GM12878 (cell line): ENCODE results near the gene NTM. TPM values are rescaled to one million over a fixed set of nuclear protein-coding genes. Genes with fewer than 3 reads are reported as not detected.

ENCODE experiments used
- ATAC-seq: fragments of 200-7000 bp; cut with Tn5 transposase; 3 replicates; pipeline ENCODE4 v1.9.1; 2020; ENCODE audit warnings: mild to moderate bottlenecking, moderate library complexity
- BruUV-seq: library from RNA; stranded (reverse); fragments of 400-500 nt; replicated peaks from 2 replicates; lab custom pipeline; 2021; lab: Mats Ljungman, UMichigan
- CTCF ChIA-PET: fragments of 300-600 bp; sonication (Branson Sonifier 250); formaldehyde crosslinking; extraction: SDS; loops from one replicate; lab custom pipeline; 2021; ENCODE audit warnings: inconsistent platforms; lab: Yijun Ruan, JAX
- POLR2A ChIA-PET: fragments of 350-600 bp; formaldehyde crosslinking; extraction: SDS; loops from one replicate; lab custom pipeline; 2021; ENCODE audit warnings: inconsistent platforms; lab: Charles Lee
- RAD21 ChIA-PET: fragments of 300-600 bp; sonication (Branson Sonifier 250); formaldehyde crosslinking; loops from one replicate; lab custom pipeline; 2023; ENCODE audit warnings: antibody characterized with exemption; ENCODE audit not compliant: unreplicated experiment; lab: Charles Lee
- SMC1A ChIA-PET: fragments of 300-600 bp; sonication (Branson Sonifier 250); formaldehyde crosslinking; loops from one replicate; lab custom pipeline; 2023; ENCODE audit not compliant: unreplicated experiment, uncharacterized antibody; lab: Charles Lee
- DNase-seq: peaks from one replicate; pipeline ENCODE4 v3.0.0-alpha.2; 2011; ENCODE audit warnings: low read depth, low spot score
- FAIRE-seq: peaks from 3 replicates; lab custom pipeline; 2011; peaks lifted over from hg19 to GRCh38; lab: Jason Lieb, UNC
- H2AFZ ChIP-seq: 2 replicates; pipeline ENCODE4 v1.6.0; 2011; ENCODE audit warnings: low read depth, low read length, control low read depth; ENCODE audit not compliant: control insufficient read depth
- H3K27ac ChIP-seq: 2 replicates; pipeline ENCODE4 v1.5.1; 2011; ENCODE audit warnings: control low read depth; ENCODE audit not compliant: control insufficient read depth, insufficient read depth
- H3K27me3 ChIP-seq, 2 experiments: replicated peaks in 1 of 2; 2 replicates each; pipeline versions ENCODE4 v1.6.0 to v1.6.1; 2011; ENCODE audit warnings: low read length in 1 of 2; ENCODE audit not compliant: control insufficient read depth in 2 of 2, insufficient read depth in 2 of 2
- H3K36me3 ChIP-seq, 2 experiments: 2 replicates each; pipeline ENCODE4 v1.5.1; 2011; ENCODE audit warnings: low read length in 1 of 2; ENCODE audit not compliant: control insufficient read depth in 2 of 2, insufficient read depth in 2 of 2
- H3K4me1 ChIP-seq: 2 replicates; pipeline ENCODE4 v1.6.1; 2011; ENCODE audit warnings: mild to moderate bottlenecking, low read length, moderate library complexity, mixed read lengths; ENCODE audit not compliant: control insufficient read depth, insufficient read depth
- H3K4me2 ChIP-seq: 2 replicates; pipeline ENCODE4 v1.6.0; 2011; ENCODE audit warnings: control low read depth; ENCODE audit not compliant: control insufficient read depth, insufficient read depth
- H3K4me3 ChIP-seq: fragments of 200-600 bp; sonication (generic); 2 replicates; pipeline ENCODE4 v1.5.1; 2016
- H3K79me2 ChIP-seq: 2 replicates; pipeline ENCODE4 v1.6.0; 2011; ENCODE audit warnings: low read length; ENCODE audit not compliant: control insufficient read depth, insufficient read depth
- H3K9ac ChIP-seq: 2 replicates; pipeline ENCODE4 v1.8.0; 2011; ENCODE audit warnings: low read length, control low read depth, mixed read lengths; ENCODE audit not compliant: control insufficient read depth, insufficient read depth
- H3K9me3 ChIP-seq: replicated peaks from 3 replicates; pipeline ENCODE4 v1.5.1; 2011; ENCODE audit warnings: mild to moderate bottlenecking, low read length; ENCODE audit not compliant: control insufficient read depth, insufficient read depth
- H4K20me1 ChIP-seq: 2 replicates; pipeline ENCODE4 v1.6.0; 2011; ENCODE audit not compliant: control insufficient read depth, insufficient read depth
- BMI1 ChIP-seq: fragments of 450-650 bp; IDR thresholded peaks from 2 replicates; pipeline ENCODE4 v1.6.1; 2016; ENCODE audit warnings: mild to moderate bottlenecking, moderate library complexity, borderline replicate concordance
- CBFB ChIP-seq: IDR thresholded peaks from 2 replicates; pipeline ENCODE4 v1.6.1; 2016; ENCODE audit warnings: antibody characterized with exemption, low read depth
- CEBPB ChIP-seq, 2 experiments: fragments of 150-350 bp in 1 of 2; IDR thresholded peaks; 2 replicates each; pipeline ENCODE4 v1.6.1; 2012 to 2014; ENCODE audit warnings: low read depth in 2 of 2, low read length in 2 of 2, borderline replicate concordance in 1 of 2, inconsistent platforms in 1 of 2
- FOXM1 ChIP-seq: IDR thresholded peaks from 2 replicates; pipeline ENCODE4 v1.6.1; 2012; ENCODE audit warnings: low read depth, mild to moderate bottlenecking, inconsistent platforms, low read length, moderate library complexity
- IKZF2 ChIP-seq, 2 experiments: fragments of 450-650 bp; IDR thresholded peaks; 2 replicates each; pipeline ENCODE4 v1.6.1; 2017; ENCODE audit warnings: mild to moderate bottlenecking in 2 of 2, moderate library complexity in 2 of 2
- PAX5 ChIP-seq: IDR thresholded peaks from 2 replicates; pipeline ENCODE4 v1.6.1; 2011; ENCODE audit warnings: low read depth, low read length, borderline replicate concordance
- POLR2A ChIP-seq: IDR thresholded peaks from 2 replicates; pipeline ENCODE4 v1.6.1; 2011; ENCODE audit warnings: low read depth, mild to moderate bottlenecking, low read length
- RBBP5 ChIP-seq: fragments of 200-600 bp; sonication (generic); conservative IDR thresholded peaks from 2 replicates; pipeline ENCODE4 v1.6.1; 2016
- SRF ChIP-seq, 2 experiments: IDR thresholded peaks; 2 replicates each; pipeline ENCODE4 v1.6.1; 2011; ENCODE audit warnings: low read depth in 2 of 2, low read length in 2 of 2, mild to moderate bottlenecking in 1 of 2, moderate library complexity in 1 of 2
- SUZ12 ChIP-seq: fragments of 200-600 bp; sonication (generic); IDR thresholded peaks from one replicate; pipeline ENCODE4 v1.6.1; 2018; ENCODE audit warnings: antibody characterized with exemption, mild to moderate bottlenecking; ENCODE audit not compliant: unreplicated experiment
- TCF3 ChIP-seq: IDR thresholded peaks from 2 replicates; pipeline ENCODE4 v1.6.1; 2012; ENCODE audit warnings: low read depth, mild to moderate bottlenecking, low read length, borderline replicate concordance; ENCODE audit not compliant: insufficient read depth
- YBX1 ChIP-seq: fragments of 450-650 bp; IDR thresholded peaks from 2 replicates; pipeline ENCODE4 v1.6.1; 2016; ENCODE audit warnings: antibody characterized with exemption
- ZNF622 ChIP-seq: fragments of 450-650 bp; IDR thresholded peaks from 2 replicates; pipeline ENCODE4 v1.6.1; 2017; ENCODE audit warnings: mild to moderate bottlenecking, inconsistent platforms
- WGBS: methylation state at CpG from one replicate; pipeline ENCODE4 v1.1.6; 2016; ENCODE audit warnings: low lambda C conversion rate; ENCODE audit not compliant: insufficient replicate concordance, insufficient coverage; ENCODE audit errors: missing lambda C conversion rate; 5-methylcytosine and 5-hydroxymethylcytosine counted together
- in situ Hi-C: fragments of 300-500 bp; cut with MboI; formaldehyde crosslinking; loops from 9 replicates; pipeline ENCODE4 v1.14.3; 2018; ENCODE audit warnings: mixed read lengths
- intact Hi-C: fragments of 100-400 bp; cut with micrococcal nuclease; formaldehyde crosslinking; loops from one replicate; pipeline ENCODE4 v1.14.2; 2022; ENCODE audit not compliant: unreplicated experiment
- polyA plus RNA-seq, 11 experiments: library from polyadenylated mRNA; depleted of rRNA in 4 of 11; unstranded in 6 of 11; stranded (reverse) in 5 of 11; fragments of >200 nt; fragmentation: Nextera tagmentation in 4 of 11; fragmentation: Illumina TruSeq in 1 of 11; extraction: Ambion mirVana in 4 of 11; extraction: Trizol in 1 of 11; gene quantifications; 1 replicate in 1 of 11; 2 replicates in 10 of 11; pipeline versions ENCODE4 v1.2.1 to v1.2.3, GENCODE V29; 2011 to 2016; ENCODE audit warnings: inconsistent platforms in 2 of 11, missing spikeins in 2 of 11, low read depth in 1 of 11
- total RNA-seq, 4 experiments: library from RNA; depleted of rRNA in 3 of 4; stranded (reverse); fragments of >200 nt in 3 of 4; fragmentation: Illumina TruSeq in 1 of 4; extraction: Trizol in 1 of 4; gene quantifications; 2 replicates each; pipeline versions ENCODE4 v1.2.1 to v1.2.3, GENCODE V29; 2013 to 2021
- TF ChIP-seq, protein P1 (sequence below): fragments of 450-650 bp; IDR thresholded peaks from 2 replicates; pipeline ENCODE4 v1.6.1; 2018; ENCODE audit warnings: borderline replicate concordance, mild to moderate bottlenecking; ENCODE audit not compliant: partially characterized antibody
- TF ChIP-seq, protein P2 (sequence below): IDR thresholded peaks from 2 replicates; pipeline ENCODE4 v1.6.1; 2011; ENCODE audit warnings: borderline replicate concordance, low read depth, mild to moderate bottlenecking, moderate library complexity, low read length; ENCODE audit not compliant: insufficient read depth, poor library complexity, severe bottlenecking
- TF ChIP-seq, protein P3 (sequence below): fragments of 450-650 bp; formaldehyde crosslinking; IDR thresholded peaks from 2 replicates; pipeline ENCODE4 v1.4.0; 2022; ENCODE audit warnings: mild to moderate bottlenecking, moderate library complexity
- TF ChIP-seq, protein P4 (sequence below): IDR thresholded peaks from 2 replicates; pipeline ENCODE4 v1.6.1; 2012; ENCODE audit warnings: low read depth, low read length, improper control_type of control experiment

The NTM gene
- total and polyA plus RNA-seq, 10 of the 15 experiments (the other 5 are each of a cell fraction or from before 2014, with no cell fraction given) = not detected

DNA sequence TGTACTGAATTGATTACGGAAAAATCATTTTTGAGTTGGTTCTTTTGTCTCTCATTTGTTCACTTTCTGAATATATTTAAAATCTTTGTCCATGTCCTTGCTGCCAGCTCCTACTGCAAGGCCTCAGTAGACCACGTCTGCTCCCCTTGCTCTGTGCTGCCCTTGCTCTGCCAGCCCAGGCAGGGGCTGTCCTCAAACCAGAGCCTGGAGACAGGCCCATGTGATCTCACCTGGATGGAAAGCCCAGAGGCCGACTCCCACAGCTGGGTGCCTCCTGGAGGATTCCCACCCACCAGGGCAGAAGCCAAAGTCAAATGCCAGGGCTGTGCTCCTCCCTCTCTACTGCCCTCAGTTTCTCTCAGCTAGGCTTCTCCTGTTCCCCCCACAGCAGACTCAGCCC lies 141.8 kb downstream of the NTM start:
- TF ChIP-seq, protein P1, sequence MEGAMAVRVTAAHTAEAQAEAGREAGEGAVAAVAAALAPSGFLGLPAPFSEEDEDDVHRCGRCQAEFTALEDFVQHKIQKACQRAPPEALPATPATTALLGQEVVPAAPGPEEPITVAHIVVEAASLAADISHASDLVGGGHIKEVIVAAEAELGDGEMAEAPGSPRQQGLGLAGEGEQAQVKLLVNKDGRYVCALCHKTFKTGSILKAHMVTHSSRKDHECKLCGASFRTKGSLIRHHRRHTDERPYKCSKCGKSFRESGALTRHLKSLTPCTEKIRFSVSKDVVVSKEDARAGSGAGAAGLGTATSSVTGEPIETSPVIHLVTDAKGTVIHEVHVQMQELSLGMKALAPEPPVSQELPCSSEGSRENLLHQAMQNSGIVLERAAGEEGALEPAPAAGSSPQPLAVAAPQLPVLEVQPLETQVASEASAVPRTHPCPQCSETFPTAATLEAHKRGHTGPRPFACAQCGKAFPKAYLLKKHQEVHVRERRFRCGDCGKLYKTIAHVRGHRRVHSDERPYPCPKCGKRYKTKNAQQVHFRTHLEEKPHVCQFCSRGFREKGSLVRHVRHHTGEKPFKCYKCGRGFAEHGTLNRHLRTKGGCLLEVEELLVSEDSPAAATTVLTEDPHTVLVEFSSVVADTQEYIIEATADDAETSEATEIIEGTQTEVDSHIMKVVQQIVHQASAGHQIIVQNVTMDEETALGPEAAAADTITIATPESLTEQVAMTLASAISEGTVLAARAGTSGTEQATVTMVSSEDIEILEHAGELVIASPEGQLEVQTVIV = no peak
- no peak for TF ChIP-seq SUZ12
- no peak for TF ChIP-seq BMI1
- no peak for TF ChIP-seq CEBPB (IDR thresholded peaks at IDR 0.05; ENCODE audit: borderline replicate concordance in 1 of 2, low read depth in 2 of 2, low read length in 2 of 2)
- TF ChIP-seq, protein P2, sequence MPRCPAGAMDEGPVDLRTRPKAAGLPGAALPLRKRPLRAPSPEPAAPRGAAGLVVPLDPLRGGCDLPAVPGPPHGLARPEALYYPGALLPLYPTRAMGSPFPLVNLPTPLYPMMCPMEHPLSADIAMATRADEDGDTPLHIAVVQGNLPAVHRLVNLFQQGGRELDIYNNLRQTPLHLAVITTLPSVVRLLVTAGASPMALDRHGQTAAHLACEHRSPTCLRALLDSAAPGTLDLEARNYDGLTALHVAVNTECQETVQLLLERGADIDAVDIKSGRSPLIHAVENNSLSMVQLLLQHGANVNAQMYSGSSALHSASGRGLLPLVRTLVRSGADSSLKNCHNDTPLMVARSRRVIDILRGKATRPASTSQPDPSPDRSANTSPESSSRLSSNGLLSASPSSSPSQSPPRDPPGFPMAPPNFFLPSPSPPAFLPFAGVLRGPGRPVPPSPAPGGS = no peak
- no peak for TF ChIP-seq TCF3
- TF ChIP-seq RBBP5 = no peak
- TF ChIP-seq PAX5 = no peak
- TF ChIP-seq YBX1 = no peak
- TF ChIP-seq CBFB = no peak
- TF ChIP-seq, protein P3, sequence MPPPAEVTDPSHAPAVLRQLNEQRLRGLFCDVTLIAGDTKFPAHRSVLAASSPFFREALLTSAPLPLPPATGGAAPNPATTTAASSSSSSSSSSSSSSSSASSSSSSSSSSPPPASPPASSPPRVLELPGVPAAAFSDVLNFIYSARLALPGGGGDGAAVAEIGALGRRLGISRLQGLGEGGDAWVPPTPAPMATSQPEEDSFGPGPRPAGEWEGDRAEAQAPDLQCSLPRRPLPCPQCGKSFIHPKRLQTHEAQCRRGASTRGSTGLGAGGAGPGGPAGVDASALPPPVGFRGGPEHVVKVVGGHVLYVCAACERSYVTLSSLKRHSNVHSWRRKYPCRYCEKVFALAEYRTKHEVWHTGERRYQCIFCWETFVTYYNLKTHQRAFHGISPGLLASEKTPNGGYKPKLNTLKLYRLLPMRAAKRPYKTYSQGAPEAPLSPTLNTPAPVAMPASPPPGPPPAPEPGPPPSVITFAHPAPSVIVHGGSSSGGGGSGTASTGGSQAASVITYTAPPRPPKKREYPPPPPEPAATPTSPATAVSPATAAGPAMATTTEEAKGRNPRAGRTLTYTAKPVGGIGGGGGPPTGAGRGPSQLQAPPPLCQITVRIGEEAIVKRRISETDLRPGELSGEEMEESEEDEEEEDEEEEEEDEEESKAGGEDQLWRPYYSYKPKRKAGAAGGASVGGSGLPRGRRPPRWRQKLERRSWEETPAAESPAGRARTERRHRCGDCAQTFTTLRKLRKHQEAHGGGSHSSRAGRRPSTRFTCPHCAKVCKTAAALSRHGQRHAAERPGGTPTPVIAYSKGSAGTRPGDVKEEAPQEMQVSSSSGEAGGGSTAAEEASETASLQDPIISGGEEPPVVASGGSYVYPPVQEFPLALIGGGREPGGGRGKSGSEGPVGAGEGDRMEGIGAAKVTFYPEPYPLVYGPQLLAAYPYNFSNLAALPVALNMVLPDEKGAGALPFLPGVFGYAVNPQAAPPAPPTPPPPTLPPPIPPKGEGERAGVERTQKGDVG (CRISPR knock-in tag) = no peak
- TF ChIP-seq POLR2A = no peak
- TF ChIP-seq SRF (IDR thresholded peaks at IDR 0.05; ENCODE audit: low read depth in 2 of 2, low read length in 2 of 2) = no peak
- TF ChIP-seq ZNF622 = no peak
- TF ChIP-seq IKZF2 (IDR thresholded peaks at IDR 0.05) = no peak
- no peak for TF ChIP-seq FOXM1
- TF ChIP-seq, protein P4, sequence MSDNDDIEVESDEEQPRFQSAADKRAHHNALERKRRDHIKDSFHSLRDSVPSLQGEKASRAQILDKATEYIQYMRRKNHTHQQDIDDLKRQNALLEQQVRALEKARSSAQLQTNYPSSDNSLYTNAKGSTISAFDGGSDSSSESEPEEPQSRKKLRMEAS = no peak
- RAD21 ChIA-PET = no interaction called here
- Histone ChIP-seq H3K9ac (no peak overlapping the region), H3K27ac (no peak overlapping the region), H3K36me3 (no peaks in the 10 kb centered on the region), H3K79me2 (no peaks in the 10 kb centered on the region), H4K20me1 (no peaks in the 10 kb centered on the region), H3K4me1 (no peaks in the 10 kb centered on the region), H3K4me2 (no peak overlapping the region), H3K4me3 (no peak overlapping the region), H2AFZ (no peak overlapping the region), H3K9me3 (no peaks in the 10 kb centered on the region), H3K27me3 (no peaks in the 10 kb centered on the region)
- 30% methylated on average over 3 of the region's 3 CpGs for WGBS
- CTCF ChIA-PET = interaction anchor here (0.5 to 4.9 kb wide), 2 partner anchors 190 to 448 kb away, joined by 3 to 36 read pairs; no protein-coding TSS in a partner anchor
- ATAC-seq = no peak
- no peak for DNase-seq
- no peak for FAIRE-seq
- in situ Hi-C loops = loop anchor here (5.0 kb wide), 1 partner anchor 445 kb away; no protein-coding TSS in a partner anchor
- intact Hi-C loops = loop anchor here (1.0 to 10.0 kb wide), 3 partner anchors 104 to 448 kb away; no protein-coding TSS in a partner anchor
- POLR2A ChIA-PET = no interaction called here
- BruUV-seq = no TSS peak
- SMC1A ChIA-PET = interaction anchor here (2.0 kb wide), 1 partner anchor 448 kb away, joined by 8 read pairs; no protein-coding TSS in a partner anchor
